OCI-LY3 (cell line): ENCODE measurements around the gene SHC4.

Source experiments
- H2AFZ ChIP-seq: fragments of 200-600, 300-600 bp; shearing (Covaris generic); 2 replicates; pipeline ENCODE4 v1.6.0; 2014; ENCODE audit warnings: antibody characterized with exemption, low read depth, low read length
- H3K27ac ChIP-seq: fragments of 200-600, 300-600 bp; sonication (generic); 2 replicates; pipeline ENCODE4 v1.5.1; 2014; ENCODE audit warnings: mild to moderate bottlenecking, low read length, moderate library complexity, mixed read lengths
- H3K27me3 ChIP-seq: fragments of 200-600, 300-600 bp; sonication (generic); 2 replicates; pipeline ENCODE4 v1.6.1; 2014; ENCODE audit warnings: low read depth, low read length, mixed read lengths
- H3K36me3 ChIP-seq: fragments of 200-600, 300-600 bp; sonication (generic); replicated peaks from 2 replicates; pipeline ENCODE3; 2014; ENCODE audit warnings: low read depth, low read length, mixed read lengths
- H3K4me1 ChIP-seq: fragments of 300-600, 200-600 bp; sonication (generic); 2 replicates; pipeline ENCODE4 v1.6.1; 2014; ENCODE audit warnings: low read length, mixed read lengths
- H3K4me2 ChIP-seq: fragments of 200-600, 300-600 bp; sonication (generic); 2 replicates; pipeline ENCODE4 v1.6.1; 2014; ENCODE audit warnings: low read length, mixed read lengths
- H3K4me3 ChIP-seq: fragments of 300-600, 200-600 bp; sonication (generic); 2 replicates; pipeline ENCODE4 v1.5.1; 2014; ENCODE audit warnings: antibody characterized with exemption, mild to moderate bottlenecking, low read length, moderate library complexity
- H3K79me2 ChIP-seq: fragments of 300-600, 200-600 bp; shearing (Covaris generic); 2 replicates; pipeline ENCODE4 v1.6.1; 2014; ENCODE audit warnings: mild to moderate bottlenecking, low read length, mixed read lengths
- H3K9ac ChIP-seq: fragments of 300-600, 200-600 bp; shearing (Covaris generic); 2 replicates; pipeline ENCODE4 v1.6.0; 2014; ENCODE audit warnings: mild to moderate bottlenecking, low read length, moderate library complexity
- H3K9me3 ChIP-seq: fragments of 200-600, 300-600 bp; shearing (Covaris generic); 2 replicates; pipeline ENCODE4 v1.6.1; 2014; ENCODE audit warnings: low read length, mixed read lengths; ENCODE audit not compliant: insufficient read depth
- H4K20me1 ChIP-seq: fragments of 200-600, 300-600 bp; sonication (generic); 2 replicates; pipeline ENCODE4 v1.6.1; 2016; ENCODE audit warnings: low read length, mixed read lengths; ENCODE audit not compliant: insufficient read depth
- CTCF ChIP-seq: fragments of 200-600, 300-600 bp; sonication (generic); IDR thresholded peaks from 2 replicates; pipeline ENCODE4 v1.5.1; 2014; ENCODE audit warnings: antibody characterized with exemption, low read length, low read depth
- EZH2phosphoT487 ChIP-seq: fragments of 200-600 bp; shearing (Covaris generic); IDR thresholded peaks from 2 replicates; pipeline ENCODE4 v1.6.1; 2018; ENCODE audit warnings: antibody characterized with exemption, mixed run types, low read depth

SHC4 gene

GRCh38 chr15:48798319-48798718, 165.4 kb downstream of the SHC4 start:
- no peak overlapping the region for H3K4me2 ChIP-seq
- TF ChIP-seq CTCF (no peak), EZH2phosphoT487 (no peak)
- H3K9ac ChIP-seq, result no peak overlapping the region
- peaks cover 8% of the 10 kb centered on the region for H3K36me3 ChIP-seq
- no peak overlapping the region for H3K4me3 ChIP-seq
- no peaks in the 10 kb centered on the region for H3K27me3 ChIP-seq
- no peak overlapping the region for H3K27ac ChIP-seq
- no peaks in the 10 kb centered on the region for H3K9me3 ChIP-seq
- 0 out of 2 replicates have a peak, but pooled peaks cover 8% of the 10 kb centered on the region for H4K20me1 ChIP-seq
- peaks cover 31% of the 10 kb centered on the region for H3K79me2 ChIP-seq
- peaks cover 15% of the 10 kb centered on the region for H3K4me1 ChIP-seq
- no peak overlapping the region for H2AFZ ChIP-seq

GRCh38 chr15:48796930-48797329, 166.8 kb downstream of the SHC4 start:
- Histone ChIP-seq H3K4me1 (peaks cover 15% of the 10 kb centered on the region), H3K79me2 (peaks cover 18% of the 10 kb centered on the region), H3K36me3 (peaks cover 10% of the 10 kb centered on the region), H3K4me2 (no peak overlapping the region), H3K27ac (no peak overlapping the region), H3K27me3 (no peaks in the 10 kb centered on the region), H3K9me3 (no peaks in the 10 kb centered on the region), H3K4me3 (no peak overlapping the region), H4K20me1 (0 out of 2 replicates have a peak, but pooled peaks cover 8% of the 10 kb centered on the region), H2AFZ (no peak overlapping the region), H3K9ac (no peak overlapping the region)
- TF ChIP-seq EZH2phosphoT487 (no peak), CTCF (no peak)

GRCh38 chr15:48796521-48796920, 167.2 kb downstream of the SHC4 start:
- Histone ChIP-seq H3K9ac (no peak overlapping the region), H3K27me3 (no peaks in the 10 kb centered on the region), H2AFZ (no peak overlapping the region), H3K36me3 (peaks cover 10% of the 10 kb centered on the region), H3K4me1 (peaks cover 15% of the 10 kb centered on the region), H4K20me1 (0 out of 2 replicates have a peak, but pooled peaks cover 7% of the 10 kb centered on the region), H3K9me3 (no peaks in the 10 kb centered on the region), H3K27ac (no peak overlapping the region), H3K79me2 (peaks cover 17% of the 10 kb centered on the region), H3K4me3 (no peak overlapping the region), H3K4me2 (no peak overlapping the region)
- TF ChIP-seq CTCF (no peak), EZH2phosphoT487 (no peak)

GRCh38 chr15:48795901-48796300, 167.8 kb downstream of the SHC4 start:
- H3K36me3 ChIP-seq, result peaks cover 13% of the 10 kb centered on the region
- TF ChIP-seq CTCF, result no peak
- TF ChIP-seq EZH2phosphoT487, result no peak
- peaks cover 15% of the 10 kb centered on the region for H3K4me1 ChIP-seq
- H3K9ac ChIP-seq, result no peak overlapping the region
- H3K4me3 ChIP-seq, result no peak overlapping the region
- no peaks in the 10 kb centered on the region for H3K9me3 ChIP-seq
- peaks cover 15% of the 10 kb centered on the region for H3K79me2 ChIP-seq
- no peak overlapping the region for H3K27ac ChIP-seq
- H4K20me1 ChIP-seq, result 0 out of 2 replicates have a peak, but pooled peaks cover 3% of the 10 kb centered on the region
- H3K27me3 ChIP-seq, result no peaks in the 10 kb centered on the region
- no peak overlapping the region for H3K4me2 ChIP-seq
- H2AFZ ChIP-seq, result no peak overlapping the region
